Stimulated activated CD8-positive, alpha-beta memory T cell treated with anti-CD3 and anti-CD28 coated beads, Interleukin-2, amount 100 ng/mL, for 48 hours (primary cell): Measurements from ENCODE around the gene L3HYPDH.

Experiments
- DNase-seq, 2 donors: peaks; one replicate each; pipeline ENCODE4 v3.0.0-alpha.2; 2020; ENCODE audit warnings: low read depth in 2 of 2

Gene L3HYPDH

DNA sequence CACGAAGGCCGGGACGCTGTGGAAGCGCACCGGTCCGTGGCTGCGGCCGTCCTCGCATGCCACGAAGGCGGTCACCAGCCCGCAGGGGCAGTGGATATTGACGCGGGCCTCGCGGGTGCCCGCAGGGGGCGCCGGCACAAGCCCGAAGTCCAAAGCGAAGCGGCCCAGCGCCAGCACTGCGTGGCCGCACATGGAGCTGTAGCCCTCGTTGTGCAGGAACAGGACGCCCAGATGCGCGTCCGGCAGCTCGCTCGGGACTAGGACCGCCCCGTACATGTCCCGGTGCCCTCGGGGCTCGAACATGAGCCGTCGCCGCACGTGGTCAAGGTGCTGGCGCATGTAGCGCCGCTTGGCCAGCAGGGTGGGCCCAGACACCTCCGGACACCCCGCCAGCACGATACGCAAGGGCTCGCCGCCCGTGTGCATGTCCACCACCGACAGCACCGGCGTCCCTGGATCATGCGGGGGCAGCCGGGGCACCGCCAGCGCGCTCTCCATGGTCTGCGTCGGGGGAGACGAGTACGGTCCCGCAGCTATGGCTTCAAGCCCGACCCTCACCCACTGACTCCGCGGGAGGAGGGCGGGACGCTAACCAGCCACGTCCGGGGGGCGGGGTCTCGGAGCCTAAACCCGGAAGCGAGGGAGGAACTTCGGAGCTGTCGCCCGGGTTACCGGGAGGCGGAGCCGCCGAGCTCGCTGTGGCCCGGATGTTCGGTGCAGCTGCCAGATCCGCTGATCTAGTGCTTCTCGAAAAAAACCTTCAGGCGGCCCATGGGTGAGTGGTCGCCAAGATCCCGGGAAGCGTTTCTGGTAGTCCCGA, at the start of gene L3HYPDH, which contains the start of gene JKAMP:
L3HYPDH (minus strand) TSS at position 590 of the 820 bp plus-strand sequence; CDS start at position 498, 92 bp downstream.
JKAMP (plus strand) TSS at position 699 of the 820 bp plus-strand sequence; CDS start at position 772, 73 bp downstream.
- DNase-seq = peak; percentile 97 to 98

DNA sequence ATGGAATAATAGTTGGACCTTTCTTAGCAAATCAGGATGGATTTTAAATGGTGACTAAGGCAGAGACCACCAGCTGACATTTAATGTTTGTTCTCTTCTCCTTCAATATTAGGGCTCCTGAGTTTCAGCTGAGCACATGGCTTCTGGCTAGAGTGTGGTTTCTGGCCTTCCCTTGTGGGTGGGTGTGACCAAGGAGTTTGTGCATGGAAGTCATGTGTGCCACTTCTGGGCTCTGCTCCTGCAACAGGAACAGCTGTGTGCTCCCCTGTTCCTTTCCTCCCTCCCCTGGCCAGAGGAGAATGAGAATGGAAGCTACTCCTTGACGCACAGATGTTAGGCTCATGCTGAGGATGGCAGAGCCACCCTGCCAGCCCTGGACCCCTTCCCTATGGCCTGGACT, 48.2 kb upstream of the L3HYPDH start:
- DNase-seq = no peak

DNA sequence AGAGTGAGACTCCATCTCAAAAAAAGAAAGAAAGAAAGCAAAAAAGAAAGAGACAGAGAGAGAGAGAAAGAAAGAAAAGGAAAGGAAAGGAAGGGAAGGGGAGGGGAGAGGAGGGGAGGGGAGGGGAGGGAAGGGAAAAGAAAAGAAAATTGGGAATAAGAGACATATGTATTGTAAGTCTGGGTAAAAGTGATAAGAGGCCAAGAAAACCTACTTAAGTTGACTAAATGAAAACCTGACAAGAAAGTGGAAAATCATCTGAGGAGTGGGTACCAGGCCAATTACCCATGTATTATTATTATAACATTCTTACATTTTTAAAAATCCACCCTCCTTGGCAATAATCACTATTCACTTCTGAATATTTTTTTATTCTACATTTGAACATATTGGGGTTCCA, 46.1 kb upstream of the L3HYPDH start:
- DNase-seq = no peak

DNA sequence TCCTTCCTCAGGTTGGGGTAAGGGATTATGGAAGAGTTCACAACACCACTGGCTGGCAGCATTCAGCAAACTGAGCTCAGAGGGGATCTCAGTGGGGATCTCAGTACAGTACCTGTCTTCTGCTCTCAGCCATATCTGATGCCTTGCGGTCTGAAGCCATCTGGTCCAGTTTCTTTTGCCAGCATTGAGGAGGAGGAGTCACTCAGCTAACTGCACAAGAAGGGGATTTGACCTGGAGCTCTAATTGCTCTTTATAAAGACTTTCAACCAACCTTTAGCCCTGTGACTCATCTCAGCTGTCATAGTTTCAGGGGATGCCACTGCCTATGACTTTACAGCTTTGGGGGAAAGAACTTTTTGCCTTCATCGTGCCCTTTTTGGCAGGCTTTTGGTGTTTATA, 45.0 kb upstream of the L3HYPDH start:
- DNase-seq = no peak

DNA sequence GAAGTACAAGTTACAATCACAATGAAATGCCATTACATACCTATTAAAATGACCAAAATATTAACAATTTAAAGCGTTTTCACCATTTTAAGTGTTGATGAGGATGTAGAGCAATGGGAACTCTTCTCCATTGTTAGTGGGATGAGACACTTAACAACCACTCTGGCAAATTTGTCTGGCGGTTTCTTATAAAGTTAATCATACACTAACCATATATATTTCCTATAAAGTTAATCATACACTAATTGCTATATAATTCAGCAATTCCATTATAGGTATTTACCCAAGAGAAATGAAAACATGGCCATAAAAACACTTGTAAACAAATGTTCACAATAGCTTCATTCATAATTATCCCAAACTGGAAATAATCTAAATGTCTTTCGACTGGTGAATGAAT, 36.0 kb upstream of the L3HYPDH start:
- no peak for DNase-seq

DNA sequence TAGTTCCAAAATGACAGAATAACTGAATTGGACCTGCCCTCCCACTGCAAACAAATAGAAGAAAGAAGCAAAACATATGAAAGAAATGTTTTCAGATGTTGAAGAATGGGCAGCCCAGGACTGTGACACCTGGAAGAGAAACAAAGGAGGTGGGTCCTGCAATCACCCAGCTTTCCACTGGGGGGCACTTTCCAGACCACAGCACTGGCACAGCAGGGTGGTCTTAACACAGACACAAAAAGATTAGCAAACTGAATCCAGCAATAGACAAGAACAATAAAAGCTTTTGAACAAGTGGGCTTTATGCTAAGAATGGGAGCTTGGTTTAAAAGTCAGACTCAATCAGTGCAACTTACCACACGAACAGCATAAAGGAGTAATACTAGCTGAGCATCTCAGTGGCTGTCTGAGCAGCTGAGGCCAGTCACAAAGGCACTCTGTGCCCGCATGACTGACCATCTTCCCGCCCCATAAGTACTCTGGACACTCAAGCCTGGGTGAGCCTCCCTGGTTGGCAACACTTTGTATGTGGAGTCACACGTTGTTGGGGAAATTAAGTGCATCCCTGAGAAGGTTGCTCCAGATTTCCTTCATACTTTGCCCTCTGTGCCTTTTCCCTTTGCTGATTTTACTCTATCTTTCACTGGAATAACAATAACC, 27.8 kb upstream of the L3HYPDH start:
- peak in 1 of 2 donors; percentile 1 for DNase-seq

DNA sequence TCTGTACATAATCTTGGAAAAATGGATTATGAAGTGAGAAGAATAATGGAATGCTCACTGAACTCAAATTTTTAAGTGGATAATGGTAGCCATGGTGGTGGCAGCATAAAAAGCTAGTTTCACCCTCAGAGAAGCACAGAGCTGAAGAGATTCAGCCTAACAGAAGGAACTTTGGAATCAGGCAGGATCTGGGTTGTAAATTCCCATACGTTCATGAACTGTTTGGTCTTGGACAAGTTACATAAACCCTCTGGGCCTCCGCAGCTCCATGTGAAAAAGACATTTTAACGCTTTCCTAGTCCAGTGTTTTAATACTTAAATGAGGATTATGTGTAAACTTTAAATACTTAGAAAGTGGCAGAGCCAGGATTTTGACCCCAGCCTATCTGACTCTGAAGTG, 26.8 kb upstream of the L3HYPDH start:
- no peak for DNase-seq

DNA sequence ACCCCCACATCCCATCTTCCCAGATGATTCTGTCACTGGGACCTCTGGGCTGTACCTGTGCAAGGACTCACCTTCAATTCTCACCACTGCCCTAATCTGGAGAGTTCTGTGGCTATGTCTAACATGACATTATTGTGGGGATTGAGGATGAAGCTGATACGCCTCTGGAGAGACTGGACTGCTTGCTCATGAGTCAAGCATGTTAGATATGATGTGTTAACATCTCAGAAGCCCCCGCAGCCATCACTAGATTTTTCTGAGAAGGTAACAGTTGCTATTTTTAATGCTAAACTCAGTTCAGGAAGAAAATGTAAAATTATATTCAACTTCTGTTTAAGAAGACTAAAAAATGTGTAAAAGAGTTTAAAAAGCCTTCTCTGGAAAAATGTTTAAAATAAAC, 25.8 kb upstream of the L3HYPDH start:
- DNase-seq = no peak

DNA sequence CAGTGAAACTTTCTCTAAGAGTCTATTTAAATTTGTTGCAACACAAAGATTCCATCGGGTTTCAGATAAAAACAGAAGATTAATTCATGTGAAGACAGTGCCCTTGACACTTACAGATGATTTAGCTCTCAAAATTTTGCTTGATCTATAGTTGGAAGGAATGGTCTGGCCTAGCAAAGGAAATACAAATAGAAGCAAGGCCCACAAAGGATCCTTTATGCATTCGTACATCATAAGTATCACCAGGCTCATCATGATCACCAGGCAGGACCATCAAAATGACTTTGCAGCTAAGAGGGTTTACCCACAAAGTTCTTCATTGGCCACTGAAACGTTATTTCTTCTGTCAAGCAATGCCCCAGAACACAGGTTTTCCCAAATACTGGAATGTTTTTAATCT, 24.9 kb upstream of the L3HYPDH start:
- no peak for DNase-seq

DNA sequence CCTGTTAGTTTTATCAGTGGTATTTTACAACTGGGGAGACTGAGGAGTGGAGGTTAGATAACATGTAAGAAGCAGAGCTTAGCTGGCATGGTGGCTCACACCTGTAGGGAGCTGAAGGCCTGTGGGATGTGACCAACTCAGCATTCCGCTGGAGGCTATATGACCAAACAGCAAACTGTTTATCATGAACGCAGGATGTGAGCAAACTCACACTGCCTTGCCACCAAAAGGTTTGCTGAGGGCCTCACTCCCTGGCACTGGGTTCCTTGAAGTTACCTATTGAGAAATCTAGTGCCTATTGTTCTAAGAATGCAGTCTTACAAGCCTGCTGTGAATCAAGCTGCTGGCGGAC, 23.5 kb upstream of the L3HYPDH start:
- no peak for DNase-seq

DNA sequence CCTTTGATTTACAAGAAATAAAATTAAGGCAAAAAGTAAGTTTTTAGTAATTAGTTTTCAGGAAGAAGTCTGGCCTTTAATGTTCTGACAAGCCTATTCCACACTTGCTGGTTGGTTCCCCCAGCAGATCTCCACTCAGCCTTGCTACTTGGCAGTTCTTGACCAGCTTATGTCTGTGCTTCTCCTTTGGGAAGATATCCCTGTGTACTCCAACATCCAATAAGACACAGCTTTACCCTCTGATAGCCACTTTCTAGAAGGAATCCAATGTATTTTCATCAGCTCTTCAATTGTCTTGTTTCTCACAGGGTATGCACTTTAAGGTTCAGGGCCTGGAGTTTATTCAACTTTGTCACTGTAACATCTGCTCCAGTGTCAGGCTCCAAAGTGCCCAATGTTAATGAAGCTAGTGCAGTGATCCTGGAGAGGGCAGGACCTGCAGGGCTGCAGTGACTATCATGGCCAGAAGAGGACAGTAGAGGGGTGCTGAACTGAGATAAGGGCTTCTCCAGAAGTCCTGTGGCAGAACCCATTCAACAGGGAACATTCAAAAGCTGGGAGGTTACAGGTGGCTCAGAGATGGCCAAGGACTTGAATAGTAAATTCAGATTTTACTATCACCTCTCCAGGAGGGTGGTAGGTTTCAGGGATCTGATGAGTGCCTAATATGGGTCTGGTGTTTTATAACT, 23.0 kb upstream of the L3HYPDH start:
- peak; percentile 12 to 29 for DNase-seq

DNA sequence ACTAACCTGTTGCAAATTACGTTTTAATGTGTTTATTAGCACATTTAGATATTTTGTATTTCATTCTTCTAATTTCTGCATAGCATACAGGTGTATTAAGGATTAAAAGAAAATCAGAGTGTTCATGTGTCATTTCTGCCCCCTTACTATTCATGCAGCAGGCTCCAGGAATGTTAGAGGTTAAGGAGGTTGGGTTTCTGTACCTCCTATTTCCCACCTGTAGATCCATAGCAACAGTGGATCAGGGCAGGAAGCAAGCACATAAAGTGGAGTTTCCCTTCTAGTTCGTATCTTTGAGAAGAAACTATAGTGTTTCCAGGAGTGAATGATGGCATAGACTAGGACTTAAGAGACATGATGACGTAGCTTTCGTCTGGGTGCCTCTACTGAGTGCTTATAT, 19.0 kb upstream of the L3HYPDH start:
- DNase-seq = no peak

DNA sequence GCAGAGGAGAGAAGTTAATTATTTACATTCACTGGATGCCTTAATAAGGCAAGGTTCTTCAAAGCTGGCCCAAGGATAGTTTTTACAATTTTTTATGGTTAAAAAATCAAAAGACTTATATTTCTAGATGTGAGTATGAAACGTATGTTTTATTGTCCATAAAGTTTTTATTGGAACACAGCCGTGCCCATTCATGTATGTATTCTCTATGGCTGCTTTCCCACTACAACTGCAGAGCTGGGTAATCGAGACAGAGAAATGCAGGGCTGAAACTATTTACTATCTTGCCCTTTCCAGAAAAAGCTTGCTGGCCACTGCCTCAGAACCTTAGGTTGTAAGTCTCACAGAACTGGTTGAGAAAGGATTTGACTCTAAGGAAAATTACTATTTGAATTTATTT, 16.5 kb upstream of the L3HYPDH start:
- DNase-seq = no peak

DNA sequence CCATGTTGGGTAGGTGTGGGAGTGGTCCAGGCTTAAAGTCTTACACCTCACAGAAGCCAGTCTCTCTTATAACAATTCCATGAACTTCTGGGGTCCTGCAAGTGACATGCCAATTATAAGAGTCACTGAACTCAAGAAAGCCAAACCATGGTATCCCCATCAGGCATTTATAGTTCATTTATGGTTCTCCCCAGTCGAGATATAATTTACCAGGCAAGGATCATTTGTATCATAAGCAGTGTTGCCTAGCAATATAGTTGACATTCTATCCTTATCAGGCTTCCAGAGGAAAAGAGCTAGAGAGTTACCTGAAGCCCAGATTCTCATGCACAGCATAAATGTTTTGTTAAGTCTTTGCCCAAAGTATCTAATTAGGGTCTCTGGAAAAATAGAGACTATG, 8.2 kb upstream of the L3HYPDH start:
- DNase-seq = no peak

DNA sequence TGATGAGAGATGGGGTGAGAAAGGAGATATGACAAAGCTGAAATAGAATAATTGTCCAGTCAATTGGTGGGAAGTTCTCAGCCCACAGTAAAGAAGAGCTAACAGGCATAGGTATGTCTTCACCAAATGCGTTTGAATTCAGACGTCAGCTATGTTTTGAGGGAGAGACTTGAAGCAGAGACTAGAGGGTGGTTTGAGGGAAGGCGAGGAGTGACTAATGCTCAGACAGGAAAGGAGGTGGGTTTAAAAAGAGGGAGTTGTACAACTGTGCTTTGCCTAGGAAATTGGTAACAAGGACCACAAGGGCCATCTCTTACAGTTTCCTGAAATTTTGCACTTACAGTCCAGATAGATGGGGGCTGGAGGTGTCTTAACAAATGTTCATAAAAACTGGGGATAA, 6.5 kb upstream of the L3HYPDH start:
- DNase-seq = no peak

DNA sequence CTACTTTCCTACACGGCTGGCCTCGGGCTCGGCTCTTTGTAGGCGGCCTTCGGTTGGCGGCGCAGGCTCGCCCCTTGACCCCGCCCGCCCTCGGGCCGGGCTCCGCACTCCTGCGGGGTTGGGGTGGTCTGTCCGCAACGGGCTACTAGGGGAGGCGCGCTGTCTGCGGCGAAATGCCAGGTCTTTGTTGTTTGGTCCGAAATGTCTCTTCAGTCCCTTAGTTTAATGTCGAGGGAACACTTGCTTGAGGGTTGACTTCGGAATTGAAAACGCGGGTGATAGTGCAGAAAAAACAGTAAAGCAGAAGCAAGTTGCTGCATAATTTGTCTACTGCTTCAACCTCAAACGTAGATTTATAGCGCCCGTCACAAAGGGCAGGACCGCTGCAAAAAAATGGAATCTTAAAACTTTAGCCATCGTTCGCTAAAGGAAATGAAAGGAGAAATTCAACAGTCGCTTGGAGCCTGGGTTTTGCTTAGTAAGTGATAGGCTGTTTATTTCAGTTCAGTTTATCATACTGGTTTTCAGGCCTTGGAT, 499 bp upstream of the L3HYPDH start:
- DNase-seq = no peak

DNA sequence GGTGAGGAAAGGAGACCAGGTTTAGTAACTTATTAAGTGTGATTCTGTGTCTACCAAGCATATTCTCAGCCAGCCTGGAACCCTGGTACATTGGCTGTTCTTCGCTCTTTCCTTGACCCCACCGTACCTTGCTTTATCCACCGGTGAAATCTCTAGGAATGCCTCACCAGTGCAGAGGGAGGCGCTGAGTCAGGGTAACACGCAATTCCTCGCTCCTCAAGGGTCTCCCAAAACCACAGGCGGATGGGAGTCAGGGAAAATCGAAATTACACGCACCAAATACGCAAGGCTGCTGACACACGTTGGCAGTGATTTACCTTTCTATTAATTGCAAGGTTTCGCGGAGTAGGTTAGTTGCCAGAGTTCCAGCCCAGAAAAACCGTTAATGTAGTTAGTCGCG, 845 bp downstream of the L3HYPDH start:
- DNase-seq = no peak

DNA sequence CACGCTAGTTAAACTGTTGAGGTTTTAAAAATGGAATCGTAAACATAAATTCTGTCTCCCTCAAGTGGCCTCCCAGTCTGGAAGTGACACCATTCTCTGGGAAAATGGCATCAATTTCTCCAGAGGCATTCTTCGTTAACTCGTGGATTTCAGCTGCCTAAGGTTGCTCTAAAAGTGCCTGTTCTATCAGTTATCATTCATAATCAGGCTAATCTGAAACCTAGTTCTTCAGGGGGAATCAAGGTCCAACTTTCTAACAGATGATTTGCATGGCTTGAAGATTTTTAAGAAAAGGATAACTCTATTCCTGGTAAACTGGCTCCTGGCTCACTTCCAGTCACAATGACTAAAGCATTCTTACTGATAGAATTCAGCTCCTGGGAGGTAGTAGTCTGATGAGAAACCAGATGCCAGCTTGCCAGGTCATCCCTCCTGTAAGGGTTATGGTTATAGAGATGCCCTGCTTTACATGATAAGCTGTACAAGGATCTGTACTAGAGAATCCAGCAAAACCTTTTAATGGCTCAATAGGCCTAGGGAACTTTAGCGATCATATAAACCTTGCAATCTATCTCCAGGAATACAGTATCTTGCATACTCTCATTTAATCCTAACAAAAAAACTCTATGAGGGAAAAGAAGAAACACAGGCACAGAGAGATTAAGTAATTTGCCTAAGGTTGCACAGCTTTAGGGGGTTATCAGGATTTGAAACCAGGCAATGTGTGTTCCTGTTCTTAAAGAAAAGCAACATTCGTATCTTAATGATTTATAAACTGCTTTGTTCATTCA, 1.5 kb downstream of the L3HYPDH start:
- no peak for DNase-seq

DNA sequence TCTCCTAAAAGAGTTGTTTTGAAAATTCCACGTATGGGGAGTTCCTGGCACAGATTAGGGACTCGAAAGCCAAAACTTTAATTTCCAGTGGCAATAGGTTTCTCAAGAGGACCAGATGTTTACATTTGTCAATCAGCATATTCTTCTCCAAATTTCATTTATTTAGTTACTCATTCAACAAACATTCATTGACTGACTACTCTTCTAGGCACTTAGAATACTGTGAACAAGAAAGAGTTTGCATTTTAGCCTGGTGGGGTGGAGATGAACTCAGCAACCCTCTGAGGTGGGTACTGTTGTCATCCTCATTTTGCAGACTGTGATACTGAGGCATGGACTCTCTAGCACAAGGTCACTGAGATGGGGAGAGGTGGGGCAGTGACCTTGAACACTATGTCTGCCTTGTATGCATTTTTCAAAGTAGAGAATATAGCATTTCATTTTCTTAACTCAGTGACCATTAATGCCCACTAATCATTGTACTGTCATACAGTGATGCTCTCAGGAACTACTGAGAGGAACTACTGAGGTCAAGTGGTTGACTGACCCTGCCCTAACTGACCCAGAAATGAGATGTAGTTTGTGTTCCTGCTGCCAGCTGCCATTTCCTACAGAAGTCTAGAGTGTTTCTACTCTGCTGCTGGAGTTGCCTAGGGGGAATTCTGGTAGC, 2.2 kb downstream of the L3HYPDH start:
- no peak for DNase-seq

DNA sequence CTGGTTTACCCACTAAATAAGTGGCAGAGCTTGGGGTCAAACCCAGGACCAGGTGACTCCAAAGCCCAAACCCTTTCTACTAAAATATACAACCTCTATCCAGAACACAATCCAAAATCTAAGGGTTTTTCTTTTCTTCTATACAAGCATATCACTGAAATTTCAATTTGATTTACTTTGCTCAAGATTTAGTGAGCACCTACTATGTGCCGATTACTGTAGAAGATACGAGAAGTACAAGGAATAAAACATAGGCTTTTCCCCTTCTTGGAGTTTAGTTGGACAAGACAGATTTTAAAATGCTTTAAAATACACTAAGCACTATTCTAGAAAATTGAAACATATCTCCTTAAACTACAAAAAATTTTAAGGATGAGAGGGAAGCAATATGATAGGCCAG, 2.8 kb downstream of the L3HYPDH start:
- no peak for DNase-seq

DNA sequence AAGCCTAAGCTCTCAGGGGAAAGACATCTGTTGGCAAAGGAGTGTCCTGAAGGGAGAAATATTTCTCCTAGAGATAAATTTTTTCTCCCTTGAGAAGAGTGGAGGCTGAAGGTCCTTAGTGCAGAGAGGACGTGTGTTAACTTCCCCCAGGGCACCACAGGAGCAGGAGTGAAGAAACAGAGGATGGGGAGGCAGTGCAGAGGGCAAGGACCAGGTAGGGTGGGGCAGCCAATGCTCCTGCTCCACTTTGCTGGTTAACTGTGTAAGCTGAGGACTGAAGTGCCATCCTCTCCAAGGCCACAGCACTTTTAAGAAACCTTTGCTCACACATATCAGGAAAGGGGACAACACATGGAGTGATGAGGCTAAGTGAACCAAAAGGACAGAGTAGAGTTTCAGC, 4.0 kb downstream of the L3HYPDH start:
- no peak for DNase-seq
